ENCODE data around the gene ANKLE1.

DNA sequence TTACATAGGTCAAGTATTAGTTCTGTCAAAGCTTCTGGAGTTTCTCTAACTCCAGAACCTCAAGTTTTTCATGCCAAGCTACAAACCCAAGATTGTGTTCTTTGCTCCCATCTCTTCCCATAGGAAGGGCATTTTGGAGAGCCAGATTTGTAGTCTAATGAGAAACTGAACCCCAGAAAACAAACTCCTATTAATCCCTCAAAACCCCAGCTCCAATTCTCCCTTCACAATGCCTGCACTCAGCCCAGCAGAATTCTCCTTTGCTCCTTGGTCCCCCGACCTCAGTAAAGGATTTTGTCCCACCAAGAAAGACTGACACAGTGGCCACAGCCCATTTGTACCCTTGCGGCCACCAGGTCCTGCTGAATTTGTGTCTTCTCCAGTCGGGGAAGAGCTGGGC is 25.6 kb upstream of the ANKLE1 start:
- TF ChIP-seq, protein P1, sequence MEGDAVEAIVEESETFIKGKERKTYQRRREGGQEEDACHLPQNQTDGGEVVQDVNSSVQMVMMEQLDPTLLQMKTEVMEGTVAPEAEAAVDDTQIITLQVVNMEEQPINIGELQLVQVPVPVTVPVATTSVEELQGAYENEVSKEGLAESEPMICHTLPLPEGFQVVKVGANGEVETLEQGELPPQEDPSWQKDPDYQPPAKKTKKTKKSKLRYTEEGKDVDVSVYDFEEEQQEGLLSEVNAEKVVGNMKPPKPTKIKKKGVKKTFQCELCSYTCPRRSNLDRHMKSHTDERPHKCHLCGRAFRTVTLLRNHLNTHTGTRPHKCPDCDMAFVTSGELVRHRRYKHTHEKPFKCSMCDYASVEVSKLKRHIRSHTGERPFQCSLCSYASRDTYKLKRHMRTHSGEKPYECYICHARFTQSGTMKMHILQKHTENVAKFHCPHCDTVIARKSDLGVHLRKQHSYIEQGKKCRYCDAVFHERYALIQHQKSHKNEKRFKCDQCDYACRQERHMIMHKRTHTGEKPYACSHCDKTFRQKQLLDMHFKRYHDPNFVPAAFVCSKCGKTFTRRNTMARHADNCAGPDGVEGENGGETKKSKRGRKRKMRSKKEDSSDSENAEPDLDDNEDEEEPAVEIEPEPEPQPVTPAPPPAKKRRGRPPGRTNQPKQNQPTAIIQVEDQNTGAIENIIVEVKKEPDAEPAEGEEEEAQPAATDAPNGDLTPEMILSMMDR (IDR thresholded peaks at IDR 0.05; ENCODE audit: insufficient read depth, low read length), result no peak
- TF ChIP-seq, protein P2, sequence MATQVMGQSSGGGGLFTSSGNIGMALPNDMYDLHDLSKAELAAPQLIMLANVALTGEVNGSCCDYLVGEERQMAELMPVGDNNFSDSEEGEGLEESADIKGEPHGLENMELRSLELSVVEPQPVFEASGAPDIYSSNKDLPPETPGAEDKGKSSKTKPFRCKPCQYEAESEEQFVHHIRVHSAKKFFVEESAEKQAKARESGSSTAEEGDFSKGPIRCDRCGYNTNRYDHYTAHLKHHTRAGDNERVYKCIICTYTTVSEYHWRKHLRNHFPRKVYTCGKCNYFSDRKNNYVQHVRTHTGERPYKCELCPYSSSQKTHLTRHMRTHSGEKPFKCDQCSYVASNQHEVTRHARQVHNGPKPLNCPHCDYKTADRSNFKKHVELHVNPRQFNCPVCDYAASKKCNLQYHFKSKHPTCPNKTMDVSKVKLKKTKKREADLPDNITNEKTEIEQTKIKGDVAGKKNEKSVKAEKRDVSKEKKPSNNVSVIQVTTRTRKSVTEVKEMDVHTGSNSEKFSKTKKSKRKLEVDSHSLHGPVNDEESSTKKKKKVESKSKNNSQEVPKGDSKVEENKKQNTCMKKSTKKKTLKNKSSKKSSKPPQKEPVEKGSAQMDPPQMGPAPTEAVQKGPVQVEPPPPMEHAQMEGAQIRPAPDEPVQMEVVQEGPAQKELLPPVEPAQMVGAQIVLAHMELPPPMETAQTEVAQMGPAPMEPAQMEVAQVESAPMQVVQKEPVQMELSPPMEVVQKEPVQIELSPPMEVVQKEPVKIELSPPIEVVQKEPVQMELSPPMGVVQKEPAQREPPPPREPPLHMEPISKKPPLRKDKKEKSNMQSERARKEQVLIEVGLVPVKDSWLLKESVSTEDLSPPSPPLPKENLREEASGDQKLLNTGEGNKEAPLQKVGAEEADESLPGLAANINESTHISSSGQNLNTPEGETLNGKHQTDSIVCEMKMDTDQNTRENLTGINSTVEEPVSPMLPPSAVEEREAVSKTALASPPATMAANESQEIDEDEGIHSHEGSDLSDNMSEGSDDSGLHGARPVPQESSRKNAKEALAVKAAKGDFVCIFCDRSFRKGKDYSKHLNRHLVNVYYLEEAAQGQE (IDR thresholded peaks at IDR 0.05; ENCODE audit: insufficient replicate concordance, low read depth), result no peak
- TF ChIP-seq POLR2AphosphoS5 (IDR thresholded peaks at IDR 0.05; ENCODE audit: low read depth) (no peak), SPI1 (IDR thresholded peaks at IDR 0.05; ENCODE audit: borderline replicate concordance, low read depth) (no peak), GABPA (IDR thresholded peaks at IDR 0.05; ENCODE audit: low read depth) (no peak)
